GM12891 (cell line): ENCODE results near the gene SMARCA4.
"Not testable (repeated sequence)": the region's sequence is repeated elsewhere in the genome, so short reads cannot be mapped to it uniquely, and the experiment has no call there.

Experiments used
- DNase-seq: peaks from one replicate; pipeline ENCODE4 v3.0.0; 2011; ENCODE audit warnings: low spot score; ENCODE audit not compliant: insufficient read length
- FAIRE-seq: peaks from 2 replicates; lab custom pipeline; 2011; peaks lifted over from hg19 to GRCh38; lab: Jason Lieb, UNC
- PAX5 ChIP-seq: IDR thresholded peaks from 2 replicates; pipeline ENCODE4 v1.6.1; 2011; ENCODE audit warnings: low read length, moderate library complexity, mild to moderate bottlenecking; ENCODE audit not compliant: insufficient read depth, severe bottlenecking
- POLR2A ChIP-seq: IDR thresholded peaks from 2 replicates; pipeline ENCODE4 v1.6.1; 2011; ENCODE audit warnings: low read depth, low read length, control low read depth
- POLR2AphosphoS5 ChIP-seq: IDR thresholded peaks from 2 replicates; pipeline ENCODE4 v1.6.1; 2011; ENCODE audit warnings: low read depth, low read length, control low read depth
- POU2F2 ChIP-seq: IDR thresholded peaks from 2 replicates; pipeline ENCODE4 v1.6.1; 2011; ENCODE audit warnings: low read depth, mild to moderate bottlenecking, control low read depth, low read length, moderate library complexity
- SPI1 ChIP-seq: IDR thresholded peaks from 2 replicates; pipeline ENCODE4 v1.6.1; 2011; ENCODE audit warnings: low read depth, low read length, control low read depth
- TAF1 ChIP-seq: IDR thresholded peaks from 2 replicates; pipeline ENCODE4 v1.6.1; 2011; ENCODE audit warnings: low read depth, low read length, control low read depth

Gene SMARCA4

DNA sequence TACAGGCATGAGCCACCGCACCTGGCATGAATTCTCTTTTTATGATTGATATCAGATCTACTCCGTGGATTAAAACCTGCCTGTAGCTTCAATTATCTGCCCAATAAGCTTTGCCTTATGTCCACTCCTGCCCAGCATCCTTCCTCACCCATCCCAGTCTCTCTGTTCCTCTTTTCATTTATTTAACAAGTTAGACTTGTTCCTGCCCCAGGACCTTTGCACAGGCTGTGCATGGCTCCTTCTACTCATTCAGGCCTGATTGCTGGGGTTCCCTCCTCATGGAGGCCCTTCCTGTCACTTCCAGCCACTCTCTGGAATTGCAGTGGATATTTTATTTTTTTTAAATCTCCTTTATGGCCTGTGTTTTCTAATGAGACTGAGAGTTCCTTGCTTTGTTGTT is 27.6 kb downstream of the SMARCA4 start:
- TF ChIP-seq TAF1 (no peak), PAX5 (no peak), POLR2A (no peak), POLR2AphosphoS5 (no peak)
- DNase-seq, result no peak
- FAIRE-seq, result no peak

- FAIRE-seq, result no peak
Measured at GRCh38 chr19:10988921-10989320, 28.1 kb downstream of the SMARCA4 start.

DNA sequence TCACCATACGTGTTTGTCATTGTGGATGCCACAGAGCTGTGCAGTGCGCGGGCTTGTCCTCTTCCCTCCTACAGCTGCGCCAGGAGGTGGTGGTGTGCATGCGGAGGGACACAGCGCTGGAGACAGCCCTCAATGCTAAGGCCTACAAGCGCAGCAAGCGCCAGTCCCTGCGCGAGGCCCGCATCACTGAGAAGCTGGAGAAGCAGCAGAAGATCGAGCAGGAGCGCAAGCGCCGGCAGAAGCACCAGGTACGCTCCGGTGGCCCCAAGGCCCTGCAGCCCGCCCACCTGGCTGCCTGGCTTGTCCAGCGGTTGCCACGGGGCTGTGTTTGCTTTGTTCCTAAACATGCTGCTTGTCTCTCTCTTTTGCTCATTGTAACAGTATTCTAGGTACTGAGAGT is 30.2 kb downstream of the SMARCA4 start:
- FAIRE-seq, result no peak
- no peak for TF ChIP-seq SPI1
- TF ChIP-seq TAF1, result no peak
- TF ChIP-seq PAX5, result no peak
- TF ChIP-seq POU2F2, result no peak
- TF ChIP-seq POLR2AphosphoS5, result no peak
- TF ChIP-seq POLR2A, result no peak
- no peak for DNase-seq

More at GRCh38 chr19:10988921-10989320, 28.1 kb downstream of the SMARCA4 start:
- no peak for DNase-seq
- TF ChIP-seq TAF1, result no peak
- TF ChIP-seq POU2F2, result no peak
- TF ChIP-seq PAX5, result no peak

- no peak for TF ChIP-seq SPI1
- TF ChIP-seq POLR2AphosphoS5, result no peak
- TF ChIP-seq POU2F2, result no peak
- no peak for TF ChIP-seq TAF1
- no peak for TF ChIP-seq POLR2A
- TF ChIP-seq PAX5, result no peak
- DNase-seq, result no peak
- FAIRE-seq, result no peak
Measured at GRCh38 chr19:10991521-10992081, 30.8 kb downstream of the SMARCA4 start.

DNA sequence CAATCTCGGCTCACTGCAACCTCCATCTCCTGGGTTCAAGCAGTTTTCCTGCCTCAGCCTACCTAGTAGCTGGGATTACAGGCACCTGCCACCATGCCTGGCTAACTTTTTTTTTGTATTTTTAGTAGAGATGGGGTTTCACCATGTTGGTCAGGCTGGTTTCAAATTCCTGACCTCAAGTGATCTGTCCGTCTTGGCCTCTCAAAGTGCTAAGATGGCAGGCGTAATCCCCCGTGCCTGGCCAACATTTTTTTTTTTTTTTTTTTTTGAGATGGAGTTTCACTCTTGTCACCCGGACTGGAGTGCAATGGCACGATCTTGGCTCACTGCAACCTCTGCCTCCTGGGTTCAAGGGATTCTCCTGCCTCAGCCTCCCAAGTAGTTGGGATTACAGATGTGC is 31.3 kb downstream of the SMARCA4 start:
- FAIRE-seq, result not testable (repeated sequence)

DNA sequence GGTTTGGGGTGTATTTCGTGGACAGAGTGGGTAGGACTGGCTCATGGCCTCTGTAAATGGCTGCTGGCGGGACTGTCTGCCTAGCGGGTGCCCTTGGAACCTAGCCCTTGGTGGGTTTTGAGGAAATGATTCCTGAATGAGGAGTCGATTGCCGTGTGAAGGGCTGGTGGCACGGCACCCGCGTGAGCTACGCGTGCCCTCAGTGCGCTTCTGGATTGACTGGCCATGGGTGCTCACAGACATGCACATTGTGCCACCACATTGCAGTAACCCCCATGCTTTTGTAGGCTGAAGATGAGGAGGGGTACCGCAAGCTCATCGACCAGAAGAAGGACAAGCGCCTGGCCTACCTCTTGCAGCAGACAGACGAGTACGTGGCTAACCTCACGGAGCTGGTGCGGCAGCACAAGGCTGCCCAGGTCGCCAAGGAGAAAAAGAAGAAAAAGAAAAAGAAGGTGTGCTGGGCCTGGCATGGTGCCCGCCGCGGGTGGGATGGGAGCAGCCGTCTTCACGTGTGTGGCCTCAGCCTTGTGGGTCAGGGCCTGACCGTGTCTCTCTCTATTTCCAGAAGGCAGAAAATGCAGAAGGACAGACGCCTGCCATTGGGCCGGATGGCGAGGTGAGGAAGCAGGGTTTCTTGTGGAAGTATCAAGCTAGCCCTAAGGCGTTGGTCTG is 35.2 kb downstream of the SMARCA4 start:
- no peak for TF ChIP-seq POLR2A
- no peak for TF ChIP-seq POU2F2
- no peak for TF ChIP-seq TAF1
- no peak for TF ChIP-seq SPI1
- no peak for TF ChIP-seq PAX5
- TF ChIP-seq POLR2AphosphoS5, result no peak
- FAIRE-seq, result no peak
- DNase-seq, result no peak

More for the DNA sequence above, 31.3 kb downstream of the SMARCA4 start:
- not testable (repeated sequence) for DNase-seq

DNA sequence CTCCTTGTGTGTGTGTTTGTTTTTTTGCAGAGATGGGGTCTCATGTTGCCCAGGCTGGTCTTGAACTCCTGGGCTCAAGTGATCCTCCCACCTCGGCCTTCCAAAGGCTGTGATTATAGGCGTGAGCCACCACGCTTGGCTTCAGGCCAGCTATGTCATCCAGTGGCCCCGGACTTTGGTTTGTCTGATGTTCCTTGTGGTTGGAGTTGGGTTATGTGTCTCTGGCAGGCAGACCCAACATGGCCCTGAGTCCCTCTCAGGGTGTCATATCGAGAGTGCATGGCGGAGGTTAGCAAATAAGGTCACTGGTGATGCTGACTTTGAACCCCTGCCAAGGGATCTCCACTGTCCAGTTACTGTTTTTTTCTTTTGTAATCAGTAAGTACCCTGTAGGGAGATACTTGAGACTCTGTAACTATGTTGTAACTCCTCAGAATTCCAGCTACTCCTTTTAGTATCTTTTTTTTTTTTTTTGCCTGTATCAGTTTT is 37.3 kb downstream of the SMARCA4 start:
- DNase-seq (no peak), FAIRE-seq (no peak)
- TF ChIP-seq POLR2A (no peak), POU2F2 (no peak), TAF1 (no peak), SPI1 (no peak), POLR2AphosphoS5 (no peak), PAX5 (no peak)

GRCh38 chr19:10998666-10999065 is 37.8 kb downstream of the SMARCA4 start:
- TF ChIP-seq POLR2A (no peak), POU2F2 (no peak), SPI1 (no peak), PAX5 (no peak), POLR2AphosphoS5 (no peak), TAF1 (no peak)

DNA sequence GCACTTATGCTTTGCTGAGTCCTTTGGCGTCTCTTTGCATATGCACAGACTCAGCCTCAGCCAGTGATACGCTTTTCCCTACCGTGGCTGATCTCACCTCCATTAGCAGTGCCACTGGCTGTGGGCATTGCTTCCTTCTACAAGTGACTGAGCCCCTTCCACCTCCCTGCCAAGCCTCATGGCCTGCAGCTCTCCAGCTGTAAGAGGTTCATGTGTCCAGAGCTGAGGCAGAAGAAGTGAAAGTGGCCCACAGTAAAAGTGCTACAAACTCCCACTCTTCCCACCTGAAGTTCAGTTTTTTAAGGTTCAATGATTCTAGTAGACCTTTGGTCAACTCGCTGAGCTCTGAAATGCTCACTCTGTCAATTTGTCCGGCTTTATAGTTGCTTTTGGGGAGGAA is 44.7 kb downstream of the SMARCA4 start:
- TF ChIP-seq SPI1, result peak; percentile 71; the same call in 1 of the 2 replicates
- TF ChIP-seq TAF1, result no peak
- FAIRE-seq (no peak), DNase-seq (no peak)

More at GRCh38 chr19:10998666-10999065, 37.8 kb downstream of the SMARCA4 start:
- DNase-seq, result no peak
- no peak for FAIRE-seq

DNA sequence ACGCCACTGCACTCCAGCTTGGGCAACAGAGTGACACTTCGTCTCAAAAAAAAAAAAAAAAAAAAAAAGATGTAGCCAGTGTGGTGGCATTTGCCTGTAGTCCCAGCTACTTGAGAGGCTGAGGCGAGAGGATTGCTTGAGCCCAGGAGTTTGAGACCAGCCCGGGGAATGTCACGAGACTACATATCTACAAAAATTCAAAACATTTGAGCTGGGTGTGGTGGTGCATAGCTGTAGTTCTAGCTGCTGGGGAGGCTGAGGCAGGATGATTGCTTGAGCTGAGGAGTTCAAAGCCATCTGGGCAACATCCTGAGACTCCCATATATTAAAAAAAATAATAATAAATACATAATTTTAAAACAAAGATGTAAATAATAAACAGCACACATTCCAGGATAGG is 46.6 kb downstream of the SMARCA4 start:
- FAIRE-seq, result no peak
- DNase-seq, result no peak
- no peak for TF ChIP-seq TAF1
- TF ChIP-seq SPI1, result no peak
- TF ChIP-seq PAX5, result no peak
- no peak for TF ChIP-seq POLR2AphosphoS5
- TF ChIP-seq POLR2A, result no peak
- TF ChIP-seq POU2F2, result no peak
